Measurements from ENCODE around the gene FKBP11. TPM values are rescaled to one million over a fixed set of nuclear protein-coding genes. Genes with fewer than 3 reads are reported as not detected.
A peak's percentile ranks its signal among the peaks of the same experiment; 100 is the strongest.

The FKBP11 gene
- total and polyA plus RNA-seq, 2 of the 13 experiments (the other 11 are each of a cell fraction or from before 2014, with no cell fraction given) = 15.5 to 19.4 TPM

GRCh38 chr12:48957141-48958048, 32.1 kb upstream of the FKBP11 start, which contains the start of gene ARF3 (continued):
- TF ChIP-seq ZFYVE20 (CRISPR knock-in tag; IDR thresholded peaks at IDR 0.05; ENCODE audit: borderline replicate concordance, low read depth) (no peak), SALL2 (CRISPR knock-in tag; IDR thresholded peaks at IDR 0.05) (peak; percentile 19; the same call in 1 of the 2 replicates), MXD1 (CRISPR knock-in tag; IDR thresholded peaks at IDR 0.05) (0 out of 2 replicates have a peak, but pooled peaks have one; percentile 2), CHD2 (IDR thresholded peaks at IDR 0.05; ENCODE audit: low read depth, low read length) (peak; percentile 100), SRSF1 (optimal IDR thresholded peaks at IDR 0.05; ENCODE audit: low read depth, low read length) (peak; percentile 40), ARNT2 (CRISPR knock-in tag; IDR thresholded peaks at IDR 0.05; ENCODE audit: low read depth) (peak; percentile 98; the same call in 1 of the 2 replicates), ZNF354B (CRISPR knock-in tag; IDR thresholded peaks at IDR 0.05) (no peak), HOXA3 (CRISPR knock-in tag; IDR thresholded peaks at IDR 0.05) (peak; percentile 55), THAP9 (CRISPR knock-in tag; IDR thresholded peaks at IDR 0.05; ENCODE audit: borderline replicate concordance) (peak; percentile 26; the same call in 1 of the 2 replicates), HMGXB4 (CRISPR knock-in tag; IDR thresholded peaks at IDR 0.05; ENCODE audit: borderline replicate concordance in 1 of 2, low read depth in 1 of 2) (peak in 1 of 2 experiments; percentile 89; a peak in 2 of 4 replicates), ZNF570 (CRISPR knock-in tag; IDR thresholded peaks at IDR 0.05; ENCODE audit: borderline replicate concordance) (no peak), ZNF230 (CRISPR knock-in tag; IDR thresholded peaks at IDR 0.05) (no peak), ARID5B (CRISPR knock-in tag; IDR thresholded peaks at IDR 0.05) (0 out of 2 replicates have a peak, but pooled peaks have one; percentile 35), IRF9 (CRISPR knock-in tag; IDR thresholded peaks at IDR 0.05; ENCODE audit: borderline replicate concordance) (peak; percentile 24; the same call in 1 of the 2 replicates)
